ENCODE results near the gene CNOT9.
"Not testable (repeated sequence)": the region's sequence is repeated elsewhere in the genome, so short reads cannot be mapped to it uniquely, and the experiment has no call there.

CNOT9 gene

GRCh38 chr2:218568190-218569037, at the start of gene CNOT9, which contains the start of gene USP37:
Gene CNOT9 (plus strand): TSS chr2:218568839. CDS start chr2:218568955, 116 bp downstream.
Gene USP37 (minus strand): TSS chr2:218568351. CDS start chr2:218558653, 9,698 bp downstream.
- DNase-seq = peak; percentile 96

- no peak for DNase-seq
Measured at GRCh38 chr2:218518876-218519275, 49.8 kb upstream of the CNOT9 start.

- DNase-seq = no peak
Measured at GRCh38 chr2:218523651-218524050, 45.0 kb upstream of the CNOT9 start.

GRCh38 chr2:218528409-218528808, 40.2 kb upstream of the CNOT9 start:
- not testable (repeated sequence) for DNase-seq

GRCh38 chr2:218529990-218530389, 38.6 kb upstream of the CNOT9 start:
- DNase-seq = no peak

GRCh38 chr2:218536804-218537494, 31.7 kb upstream of the CNOT9 start:
- no peak for DNase-seq

GRCh38 chr2:218540015-218540414, 28.6 kb upstream of the CNOT9 start:
- DNase-seq = no peak

GRCh38 chr2:218546012-218546411, 22.6 kb upstream of the CNOT9 start:
- no peak for DNase-seq

- no peak for DNase-seq
Measured at GRCh38 chr2:218547511-218547910, 21.1 kb upstream of the CNOT9 start.

- no peak for DNase-seq
Measured at GRCh38 chr2:218547978-218548377, 20.7 kb upstream of the CNOT9 start.

GRCh38 chr2:218554225-218554624, 14.4 kb upstream of the CNOT9 start:
- not testable (repeated sequence) for DNase-seq

GRCh38 chr2:218555527-218555926, 13.1 kb upstream of the CNOT9 start:
- no peak for DNase-seq

- DNase-seq = no peak
Measured at GRCh38 chr2:218557941-218558340, 10.7 kb upstream of the CNOT9 start.

- DNase-seq = no peak
Measured at GRCh38 chr2:218558986-218559385, 9.7 kb upstream of the CNOT9 start.

GRCh38 chr2:218564056-218564455, 4.6 kb upstream of the CNOT9 start:
- DNase-seq = no peak

- no peak for DNase-seq
Measured at GRCh38 chr2:218566296-218566695, 2.3 kb upstream of the CNOT9 start.

GRCh38 chr2:218567797-218568189, 846 bp upstream of the CNOT9 start:
- peak; percentile 72 for DNase-seq

GRCh38 chr2:218569038-218569431, 396 bp downstream of the CNOT9 start:
- peak; percentile 39 for DNase-seq

GRCh38 chr2:218569661-218570500, 1.2 kb downstream of the CNOT9 start:
- DNase-seq = no peak

GRCh38 chr2:218570850-218571249, 2.2 kb downstream of the CNOT9 start:
- no peak for DNase-seq

GRCh38 chr2:218576854-218577253, 8.2 kb downstream of the CNOT9 start:
- DNase-seq = no peak

GRCh38 chr2:218577482-218578220, 9.0 kb downstream of the CNOT9 start:
- no peak for DNase-seq
